A549 (cell line): ENCODE results near the gene TIMP1. TPM values are rescaled to one million over a fixed set of nuclear protein-coding genes. Genes with fewer than 3 reads are reported as not detected.

Experiments used
- ATAC-seq, 2 experiments: fragments of 200-7000 bp in 1 of 2; fragments of >200 bp in 1 of 2; cut with Nextera tagmentation in 1 of 2; cut with Tn5 transposase in 1 of 2; 3 replicates each; pipeline versions ENCODE4 v1.8.0 to v1.9.1; 2018 to 2020; ENCODE audit warnings: mild to moderate bottlenecking in 1 of 2, moderate library complexity in 1 of 2
- CTCF ChIA-PET: fragments of 300-600 bp; sonication (Branson Sonifier 250); formaldehyde crosslinking; extraction: SDS; loops from one replicate; lab custom pipeline; 2021; ENCODE audit warnings: antibody characterized with exemption, inconsistent platforms; lab: Yijun Ruan, JAX
- POLR2A ChIA-PET: fragments of 350-600 bp; formaldehyde crosslinking; extraction: SDS; loops from one replicate; lab custom pipeline; 2021; ENCODE audit warnings: antibody characterized with exemption, inconsistent platforms; lab: Yijun Ruan, JAX
- DNase-seq, 2 experiments: peaks; one replicate each; pipeline versions ENCODE4 v3.0.0 to v3.0.0-alpha.2; 2011 to 2016; ENCODE audit warnings: low read depth in 1 of 2, low spot score in 1 of 2
- FAIRE-seq: peaks from 2 replicates; lab custom pipeline; 2011; peaks lifted over from hg19 to GRCh38; lab: Jason Lieb, UNC
- H3K27ac ChIP-seq, 2 experiments: fragments of >200 bp; sonication (Bioruptor Twin); formaldehyde crosslinking; 3 replicates each; pipeline ENCODE4 v1.5.1; 2016 to 2017
- H3K4me1 ChIP-seq: fragments of >200 bp; sonication (Bioruptor Twin); formaldehyde crosslinking; 3 replicates; pipeline ENCODE4 v1.6.1; 2016
- H3K4me2 ChIP-seq: fragments of >200 bp; sonication (Bioruptor Twin); formaldehyde crosslinking; 3 replicates; pipeline ENCODE4 v1.6.1; 2016
- H3K4me3 ChIP-seq: fragments of >200 bp; sonication (Bioruptor Twin); formaldehyde crosslinking; 3 replicates; pipeline ENCODE4 v1.5.1; 2016
- H3K9me3 ChIP-seq: fragments of >200 bp; sonication (Bioruptor Twin); formaldehyde crosslinking; 3 replicates; pipeline ENCODE4 v1.6.1; 2016
- CBX2 ChIP-seq: fragments of 200-600 bp; sonication (generic); IDR thresholded peaks from 2 replicates; pipeline ENCODE4 v1.6.1; 2016; ENCODE audit warnings: low read depth, mild to moderate bottlenecking, borderline replicate concordance
- CBX8 ChIP-seq: fragments of 200-600 bp; sonication (generic); IDR thresholded peaks from 2 replicates; pipeline ENCODE4 v1.6.1; 2016
- CHD2 ChIP-seq: fragments of 150-350 bp; IDR thresholded peaks from 2 replicates; pipeline ENCODE4 v1.6.1; 2014; ENCODE audit warnings: low read length; ENCODE audit not compliant: partially characterized antibody
- EHF ChIP-seq: fragments of 250-450 bp; sonication (Bioruptor Pico); IDR thresholded peaks from 2 replicates; pipeline ENCODE4 v1.5.0; 2020; ENCODE audit warnings: mild to moderate bottlenecking
- EHMT2 ChIP-seq: fragments of 200-600 bp; sonication (generic); IDR thresholded peaks from 2 replicates; pipeline ENCODE4 v1.6.1; 2016; ENCODE audit warnings: antibody characterized with exemption, low read depth, mild to moderate bottlenecking, moderate library complexity
- ESRRA ChIP-seq: fragments of 150-350 bp; IDR thresholded peaks from 2 replicates; pipeline ENCODE4 v1.6.1; 2014; ENCODE audit warnings: mild to moderate bottlenecking, low read length, borderline replicate concordance
- FOSL2 ChIP-seq, 2 experiments: fragments of 450-650 bp in 1 of 2; fragments of >200 bp in 1 of 2; sonication (Bioruptor Twin) in 1 of 2; formaldehyde crosslinking; IDR thresholded peaks; 2 replicates each; pipeline versions ENCODE4 v1.5.0 to v1.6.1; 2016 to 2020; ENCODE audit warnings: mild to moderate bottlenecking in 1 of 2, moderate library complexity in 1 of 2
- HDAC2 ChIP-seq: fragments of 200-600 bp; sonication (generic); IDR thresholded peaks from 2 replicates; pipeline ENCODE4 v1.6.1; 2016
- HEYL ChIP-seq: fragments of 250-450 bp; sonication (Bioruptor Pico); IDR thresholded peaks from 2 replicates; pipeline ENCODE4 v1.8.0; 2021; ENCODE audit warnings: mild to moderate bottlenecking, moderate library complexity
- HOXB13 ChIP-seq: fragments of 250-450 bp; sonication (Bioruptor Pico); IDR thresholded peaks from 2 replicates; pipeline ENCODE4 v1.5.0; 2020; ENCODE audit warnings: low read depth, mild to moderate bottlenecking, moderate library complexity
- JUNB ChIP-seq: fragments of >200 bp; sonication (Bioruptor Twin); formaldehyde crosslinking; IDR thresholded peaks from 2 replicates; pipeline ENCODE4 v1.6.1; 2016
- MAZ ChIP-seq: fragments of 150-350 bp; IDR thresholded peaks from 2 replicates; pipeline ENCODE4 v1.6.1; 2014; ENCODE audit warnings: antibody characterized with exemption, low read depth, low read length, borderline replicate concordance
- NFE2L2 ChIP-seq: fragments of 150-350 bp; conservative IDR thresholded peaks from 2 replicates; pipeline ENCODE4 v1.6.1; 2014; ENCODE audit warnings: low read length
- POLR2A ChIP-seq: IDR thresholded peaks from 2 replicates; pipeline ENCODE4 v1.6.1; 2012; ENCODE audit warnings: mild to moderate bottlenecking, low read length
- RNF2 ChIP-seq: fragments of 200-600 bp; sonication (generic); IDR thresholded peaks from 2 replicates; pipeline ENCODE4 v1.6.1; 2016; ENCODE audit warnings: low read depth, mild to moderate bottlenecking, antibody characterized with exemption, moderate library complexity, borderline replicate concordance
- SREBF2 ChIP-seq: fragments of 450-650 bp; IDR thresholded peaks from 2 replicates; pipeline ENCODE4 v1.6.1; 2014; ENCODE audit warnings: mild to moderate bottlenecking, moderate library complexity
- TFCP2L1 ChIP-seq: fragments of 250-450 bp; sonication (Bioruptor Pico); IDR thresholded peaks from 2 replicates; pipeline ENCODE4 v1.5.0; 2021; ENCODE audit warnings: mild to moderate bottlenecking
- ZFP36 ChIP-seq: fragments of 450-650 bp; IDR thresholded peaks from 2 replicates; pipeline ENCODE4 v1.6.1; 2014; ENCODE audit warnings: borderline replicate concordance; ENCODE audit not compliant: partially characterized antibody
- WGBS: methylation state at CpG from one replicate; pipeline ENCODE4 v1.1.6; 2017; ENCODE audit errors: missing lambda C conversion rate; 5-methylcytosine and 5-hydroxymethylcytosine counted together
- polyA plus RNA-seq, 4 experiments: library from polyadenylated mRNA; depleted of rRNA in 3 of 4; stranded (reverse); fragments of >200 nt; fragmentation: RNase III in 1 of 4; extraction: RNeasy Plus Mini Kit Qiagen cat#74134 plus additional on column Dnase treatment in 1 of 4; gene quantifications; 2 replicates in 3 of 4; 3 replicates in 1 of 4; pipeline ENCODE4 v1.2.3, GENCODE V29; 2011 to 2017
- TF ChIP-seq, protein P1 (sequence below): fragments of >200 bp; sonication (Bioruptor Twin); formaldehyde crosslinking; IDR thresholded peaks from 3 replicates; pipeline ENCODE4 v1.5.1; 2016
- TF ChIP-seq, protein P2 (sequence below): fragments of >200 bp; sonication (Bioruptor Twin); formaldehyde crosslinking; IDR thresholded peaks from 3 replicates; pipeline ENCODE4 v1.6.1; 2016
- TF ChIP-seq, protein P3 (sequence below): fragments of 450-650 bp; IDR thresholded peaks from 2 replicates; pipeline ENCODE4 v1.6.1; 2014; ENCODE audit warnings: antibody characterized with exemption
- TF ChIP-seq, protein P4 (sequence below): fragments of 200-600 bp; sonication (generic); IDR thresholded peaks from 2 replicates; pipeline ENCODE4 v1.6.1; 2016; ENCODE audit warnings: antibody characterized with exemption, mild to moderate bottlenecking, moderate library complexity
- TF ChIP-seq, protein P5 (sequence below): fragments of 250-450 bp; sonication (Bioruptor Pico); IDR thresholded peaks from 2 replicates; pipeline ENCODE4 v1.5.0; 2021; ENCODE audit warnings: mild to moderate bottlenecking, moderate library complexity, borderline replicate concordance
- TF ChIP-seq, protein P6 (sequence below): fragments of 150-350 bp; IDR thresholded peaks from 2 replicates; pipeline ENCODE4 v1.6.1; 2014; ENCODE audit warnings: low read depth, mild to moderate bottlenecking, low read length
- TF ChIP-seq, protein P7 (sequence below): fragments of >200 bp; sonication (Bioruptor Twin); formaldehyde crosslinking; IDR thresholded peaks from 2 replicates; pipeline ENCODE4 v1.6.1; 2016

The TIMP1 gene
- polyA plus RNA-seq, 2 of the 4 experiments (the other 2 are of a cell fraction): 83.2 to 144 TPM

DNA sequence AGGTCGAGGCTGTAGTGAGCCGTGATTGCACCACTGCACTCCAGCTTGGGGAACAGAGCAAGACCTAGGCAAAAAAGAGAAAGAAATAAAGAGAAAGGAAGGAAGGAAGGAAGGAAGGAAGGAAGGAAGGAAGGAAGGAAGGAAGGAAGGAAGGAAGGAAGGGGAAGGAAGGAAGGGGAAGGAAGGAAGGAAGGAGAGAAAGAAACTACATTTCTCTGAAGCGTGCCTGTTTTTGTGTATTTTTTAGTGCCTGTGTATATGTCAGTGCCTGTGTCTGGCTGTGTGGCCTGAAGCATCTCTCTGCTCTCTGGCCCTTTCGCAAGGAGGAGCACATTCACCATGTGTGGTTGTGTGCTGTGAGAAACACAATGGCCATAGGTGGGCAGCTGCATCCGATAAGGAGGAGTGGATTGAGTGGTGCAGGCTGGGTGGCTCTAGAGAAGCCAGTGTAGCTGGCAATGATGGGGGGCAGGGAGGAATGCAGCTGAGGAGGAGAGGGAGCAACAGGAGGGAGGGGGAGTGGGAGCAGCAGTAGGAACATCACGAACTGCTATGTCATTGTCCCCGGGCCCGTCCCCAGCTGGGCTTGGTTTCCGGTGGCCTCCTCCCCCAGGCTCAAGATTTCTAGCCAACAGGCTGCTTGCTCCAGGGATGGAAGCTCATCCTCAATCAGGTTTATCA is 26.0 kb downstream of the TIMP1 start:
- Histone ChIP-seq H3K4me1 (no peaks in the 10 kb centered on the region), H3K9me3 (no peaks in the 10 kb centered on the region), H3K27ac (no peak overlapping the region), H3K4me2 (no peak overlapping the region), H3K4me3 (no peak overlapping the region)
- POLR2A ChIA-PET: no interaction called here
- 43% methylated on average over 9 of the region's 9 CpGs for WGBS
- DNase-seq (no peak), FAIRE-seq (no peak), ATAC-seq (no peak)
- CTCF ChIA-PET: interaction anchor here (0.6 to 0.8 kb wide), 2 partner anchors 10 to 37 kb away, joined by 3 read pairs; no protein-coding TSS in a partner anchor
- TF ChIP-seq SREBF2 (no peak), CBX8 (no peak), EHMT2 (no peak), JUNB (no peak), ZFP36 (no peak), ESRRA (no peak), HEYL (no peak), POLR2A (no peak), MAZ (no peak), TFCP2L1 (CRISPR knock-in tag) (no peak)
- TF ChIP-seq, protein P1, sequence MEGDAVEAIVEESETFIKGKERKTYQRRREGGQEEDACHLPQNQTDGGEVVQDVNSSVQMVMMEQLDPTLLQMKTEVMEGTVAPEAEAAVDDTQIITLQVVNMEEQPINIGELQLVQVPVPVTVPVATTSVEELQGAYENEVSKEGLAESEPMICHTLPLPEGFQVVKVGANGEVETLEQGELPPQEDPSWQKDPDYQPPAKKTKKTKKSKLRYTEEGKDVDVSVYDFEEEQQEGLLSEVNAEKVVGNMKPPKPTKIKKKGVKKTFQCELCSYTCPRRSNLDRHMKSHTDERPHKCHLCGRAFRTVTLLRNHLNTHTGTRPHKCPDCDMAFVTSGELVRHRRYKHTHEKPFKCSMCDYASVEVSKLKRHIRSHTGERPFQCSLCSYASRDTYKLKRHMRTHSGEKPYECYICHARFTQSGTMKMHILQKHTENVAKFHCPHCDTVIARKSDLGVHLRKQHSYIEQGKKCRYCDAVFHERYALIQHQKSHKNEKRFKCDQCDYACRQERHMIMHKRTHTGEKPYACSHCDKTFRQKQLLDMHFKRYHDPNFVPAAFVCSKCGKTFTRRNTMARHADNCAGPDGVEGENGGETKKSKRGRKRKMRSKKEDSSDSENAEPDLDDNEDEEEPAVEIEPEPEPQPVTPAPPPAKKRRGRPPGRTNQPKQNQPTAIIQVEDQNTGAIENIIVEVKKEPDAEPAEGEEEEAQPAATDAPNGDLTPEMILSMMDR: no peak
- TF ChIP-seq, protein P2, sequence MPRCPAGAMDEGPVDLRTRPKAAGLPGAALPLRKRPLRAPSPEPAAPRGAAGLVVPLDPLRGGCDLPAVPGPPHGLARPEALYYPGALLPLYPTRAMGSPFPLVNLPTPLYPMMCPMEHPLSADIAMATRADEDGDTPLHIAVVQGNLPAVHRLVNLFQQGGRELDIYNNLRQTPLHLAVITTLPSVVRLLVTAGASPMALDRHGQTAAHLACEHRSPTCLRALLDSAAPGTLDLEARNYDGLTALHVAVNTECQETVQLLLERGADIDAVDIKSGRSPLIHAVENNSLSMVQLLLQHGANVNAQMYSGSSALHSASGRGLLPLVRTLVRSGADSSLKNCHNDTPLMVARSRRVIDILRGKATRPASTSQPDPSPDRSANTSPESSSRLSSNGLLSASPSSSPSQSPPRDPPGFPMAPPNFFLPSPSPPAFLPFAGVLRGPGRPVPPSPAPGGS: no peak
- TF ChIP-seq, protein P3, sequence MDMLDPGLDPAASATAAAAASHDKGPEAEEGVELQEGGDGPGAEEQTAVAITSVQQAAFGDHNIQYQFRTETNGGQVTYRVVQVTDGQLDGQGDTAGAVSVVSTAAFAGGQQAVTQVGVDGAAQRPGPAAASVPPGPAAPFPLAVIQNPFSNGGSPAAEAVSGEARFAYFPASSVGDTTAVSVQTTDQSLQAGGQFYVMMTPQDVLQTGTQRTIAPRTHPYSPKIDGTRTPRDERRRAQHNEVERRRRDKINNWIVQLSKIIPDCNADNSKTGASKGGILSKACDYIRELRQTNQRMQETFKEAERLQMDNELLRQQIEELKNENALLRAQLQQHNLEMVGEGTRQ: no peak
- TF ChIP-seq, protein P4, sequence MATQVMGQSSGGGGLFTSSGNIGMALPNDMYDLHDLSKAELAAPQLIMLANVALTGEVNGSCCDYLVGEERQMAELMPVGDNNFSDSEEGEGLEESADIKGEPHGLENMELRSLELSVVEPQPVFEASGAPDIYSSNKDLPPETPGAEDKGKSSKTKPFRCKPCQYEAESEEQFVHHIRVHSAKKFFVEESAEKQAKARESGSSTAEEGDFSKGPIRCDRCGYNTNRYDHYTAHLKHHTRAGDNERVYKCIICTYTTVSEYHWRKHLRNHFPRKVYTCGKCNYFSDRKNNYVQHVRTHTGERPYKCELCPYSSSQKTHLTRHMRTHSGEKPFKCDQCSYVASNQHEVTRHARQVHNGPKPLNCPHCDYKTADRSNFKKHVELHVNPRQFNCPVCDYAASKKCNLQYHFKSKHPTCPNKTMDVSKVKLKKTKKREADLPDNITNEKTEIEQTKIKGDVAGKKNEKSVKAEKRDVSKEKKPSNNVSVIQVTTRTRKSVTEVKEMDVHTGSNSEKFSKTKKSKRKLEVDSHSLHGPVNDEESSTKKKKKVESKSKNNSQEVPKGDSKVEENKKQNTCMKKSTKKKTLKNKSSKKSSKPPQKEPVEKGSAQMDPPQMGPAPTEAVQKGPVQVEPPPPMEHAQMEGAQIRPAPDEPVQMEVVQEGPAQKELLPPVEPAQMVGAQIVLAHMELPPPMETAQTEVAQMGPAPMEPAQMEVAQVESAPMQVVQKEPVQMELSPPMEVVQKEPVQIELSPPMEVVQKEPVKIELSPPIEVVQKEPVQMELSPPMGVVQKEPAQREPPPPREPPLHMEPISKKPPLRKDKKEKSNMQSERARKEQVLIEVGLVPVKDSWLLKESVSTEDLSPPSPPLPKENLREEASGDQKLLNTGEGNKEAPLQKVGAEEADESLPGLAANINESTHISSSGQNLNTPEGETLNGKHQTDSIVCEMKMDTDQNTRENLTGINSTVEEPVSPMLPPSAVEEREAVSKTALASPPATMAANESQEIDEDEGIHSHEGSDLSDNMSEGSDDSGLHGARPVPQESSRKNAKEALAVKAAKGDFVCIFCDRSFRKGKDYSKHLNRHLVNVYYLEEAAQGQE: no peak
- TF ChIP-seq, protein P5, sequence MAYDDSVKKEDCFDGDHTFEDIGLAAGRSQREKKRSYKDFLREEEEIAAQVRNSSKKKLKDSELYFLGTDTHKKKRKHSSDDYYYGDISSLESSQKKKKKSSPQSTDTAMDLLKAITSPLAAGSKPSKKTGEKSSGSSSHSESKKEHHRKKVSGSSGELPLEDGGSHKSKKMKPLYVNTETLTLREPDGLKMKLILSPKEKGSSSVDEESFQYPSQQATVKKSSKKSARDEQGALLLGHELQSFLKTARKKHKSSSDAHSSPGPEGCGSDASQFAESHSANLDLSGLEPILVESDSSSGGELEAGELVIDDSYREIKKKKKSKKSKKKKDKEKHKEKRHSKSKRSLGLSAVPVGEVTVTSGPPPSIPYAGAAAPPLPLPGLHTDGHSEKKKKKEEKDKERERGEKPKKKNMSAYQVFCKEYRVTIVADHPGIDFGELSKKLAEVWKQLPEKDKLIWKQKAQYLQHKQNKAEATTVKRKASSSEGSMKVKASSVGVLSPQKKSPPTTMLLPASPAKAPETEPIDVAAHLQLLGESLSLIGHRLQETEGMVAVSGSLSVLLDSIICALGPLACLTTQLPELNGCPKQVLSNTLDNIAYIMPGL (CRISPR knock-in tag): no peak

DNA sequence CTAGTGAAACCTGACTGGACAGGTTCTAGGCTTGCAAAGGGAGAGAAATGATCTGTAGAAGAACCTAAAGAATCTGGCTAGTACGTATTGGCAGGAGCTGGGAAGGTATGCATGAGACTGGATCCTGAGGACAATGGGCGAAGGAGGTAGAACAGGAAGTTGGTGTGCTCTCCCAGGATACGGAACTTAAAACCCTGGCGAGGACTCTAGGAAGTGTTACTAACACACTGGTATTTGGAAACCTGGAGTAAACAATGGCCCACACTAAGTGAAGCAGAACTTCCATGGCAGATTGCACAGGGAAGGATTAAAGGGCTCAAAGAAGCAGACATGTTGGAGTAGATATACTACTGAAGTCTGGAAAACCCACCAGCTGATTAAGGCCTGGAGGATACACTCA is 28.3 kb downstream of the TIMP1 start:
- no peak for FAIRE-seq
- CTCF ChIA-PET: no interaction called here
- TF ChIP-seq HEYL (no peak), EHF (CRISPR knock-in tag) (no peak), CBX2 (no peak), RNF2 (no peak), HDAC2 (no peak), HOXB13 (no peak), FOSL2 (IDR thresholded peaks at IDR 0.05) (no peak), FOSL2 (CRISPR knock-in tag; IDR thresholded peaks at IDR 0.05) (no peak), EHMT2 (no peak), CBX8 (no peak), NFE2L2 (no peak), CHD2 (no peak)
- TF ChIP-seq, protein P6, sequence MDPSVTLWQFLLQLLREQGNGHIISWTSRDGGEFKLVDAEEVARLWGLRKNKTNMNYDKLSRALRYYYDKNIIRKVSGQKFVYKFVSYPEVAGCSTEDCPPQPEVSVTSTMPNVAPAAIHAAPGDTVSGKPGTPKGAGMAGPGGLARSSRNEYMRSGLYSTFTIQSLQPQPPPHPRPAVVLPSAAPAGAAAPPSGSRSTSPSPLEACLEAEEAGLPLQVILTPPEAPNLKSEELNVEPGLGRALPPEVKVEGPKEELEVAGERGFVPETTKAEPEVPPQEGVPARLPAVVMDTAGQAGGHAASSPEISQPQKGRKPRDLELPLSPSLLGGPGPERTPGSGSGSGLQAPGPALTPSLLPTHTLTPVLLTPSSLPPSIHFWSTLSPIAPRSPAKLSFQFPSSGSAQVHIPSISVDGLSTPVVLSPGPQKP: no peak
- TF ChIP-seq, protein P3: no peak
- TF ChIP-seq, protein P7, sequence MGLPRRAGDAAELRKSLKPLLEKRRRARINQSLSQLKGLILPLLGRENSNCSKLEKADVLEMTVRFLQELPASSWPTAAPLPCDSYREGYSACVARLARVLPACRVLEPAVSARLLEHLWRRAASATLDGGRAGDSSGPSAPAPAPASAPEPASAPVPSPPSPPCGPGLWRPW: no peak

More for the DNA sequence above, 28.3 kb downstream of the TIMP1 start:
- H3K4me1 ChIP-seq: no peaks in the 10 kb centered on the region
- H3K4me3 ChIP-seq: no peak overlapping the region
- ATAC-seq (no peak), DNase-seq (no peak)
- no peaks in the 10 kb centered on the region for H3K9me3 ChIP-seq
- 53% methylated on average over 4 of the region's 4 CpGs for WGBS
- POLR2A ChIA-PET: no interaction called here
- H3K4me2 ChIP-seq: no peak overlapping the region
- no peak overlapping the region for H3K27ac ChIP-seq
